ENCODE measurements around the gene CCDC73.
"Not testable (repeated sequence)": the region's sequence is repeated elsewhere in the genome, so short reads cannot be mapped to it uniquely, and the experiment has no call there.

CCDC73 gene

DNA sequence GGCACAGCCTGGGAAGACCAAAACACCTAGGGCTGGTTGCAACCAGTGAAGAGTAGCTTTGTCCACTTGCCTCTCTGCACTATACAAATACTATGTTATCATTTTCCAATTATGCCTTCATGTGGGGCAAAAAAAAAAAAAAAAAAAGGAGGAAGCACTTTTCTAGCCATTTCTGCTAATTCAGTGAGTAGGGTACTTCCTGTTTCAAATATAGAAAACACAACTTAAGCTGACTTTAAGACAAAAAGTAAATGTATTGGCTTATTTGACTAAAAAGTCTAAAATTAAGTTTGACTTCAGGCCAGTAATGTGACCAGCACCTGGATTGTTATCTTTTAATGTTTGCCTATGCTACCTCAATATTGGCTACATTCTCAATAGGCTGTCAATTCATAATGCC is 15.3 kb downstream of the CCDC73 start:
- TF ChIP-seq POLR2A (IDR thresholded peaks at IDR 0.05; ENCODE audit: low read depth, low read length), result no peak
- FAIRE-seq (no peak), DNase-seq (ENCODE audit: insufficient read length, low spot score) (no peak)

DNA sequence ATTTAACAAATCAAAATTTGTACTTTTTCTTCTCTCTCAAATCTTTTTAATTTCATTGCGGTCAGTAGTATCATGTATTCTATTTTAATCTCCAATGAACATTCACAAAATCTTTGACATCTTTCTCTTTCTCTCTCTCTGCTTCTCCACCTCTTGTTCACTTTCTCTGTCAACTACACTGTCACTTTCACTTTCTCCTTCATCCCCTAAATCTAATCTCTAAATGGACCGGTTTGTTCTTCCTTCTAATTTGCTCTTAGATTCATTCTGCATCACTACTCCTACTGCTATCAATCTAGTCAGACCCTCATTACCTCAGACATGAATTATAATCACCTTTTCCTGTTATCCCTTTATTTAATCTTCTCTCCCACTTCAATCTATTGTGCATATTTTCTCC is 18.6 kb downstream of the CCDC73 start:
- TF ChIP-seq POLR2A (IDR thresholded peaks at IDR 0.05; ENCODE audit: low read depth, low read length), result no peak
- DNase-seq (ENCODE audit: insufficient read length, low spot score), result no peak
- FAIRE-seq, result peak; percentile 62

DNA sequence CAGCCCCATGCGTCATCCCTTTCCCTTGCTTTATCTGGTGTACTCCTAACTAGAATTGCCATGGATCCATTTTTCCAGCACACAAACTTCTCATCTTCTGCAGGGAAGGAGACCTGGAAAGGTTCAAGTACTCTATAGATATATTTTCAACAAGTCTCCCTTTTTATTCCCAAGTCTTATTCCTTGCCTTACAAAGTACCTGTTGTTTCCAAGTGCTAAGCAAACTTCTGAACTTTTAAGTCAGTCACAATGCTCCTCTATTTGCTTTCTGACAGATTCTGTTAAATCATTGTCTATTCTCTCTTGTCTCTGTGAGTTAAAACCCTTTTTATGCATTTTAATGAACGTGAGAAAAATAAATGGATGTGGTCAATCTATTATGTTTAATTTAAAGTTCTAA is 20.4 kb downstream of the CCDC73 start:
- no peak for TF ChIP-seq POLR2A (IDR thresholded peaks at IDR 0.05; ENCODE audit: low read depth, low read length)
- DNase-seq (ENCODE audit: insufficient read length, low spot score) (no peak), FAIRE-seq (no peak)

DNA sequence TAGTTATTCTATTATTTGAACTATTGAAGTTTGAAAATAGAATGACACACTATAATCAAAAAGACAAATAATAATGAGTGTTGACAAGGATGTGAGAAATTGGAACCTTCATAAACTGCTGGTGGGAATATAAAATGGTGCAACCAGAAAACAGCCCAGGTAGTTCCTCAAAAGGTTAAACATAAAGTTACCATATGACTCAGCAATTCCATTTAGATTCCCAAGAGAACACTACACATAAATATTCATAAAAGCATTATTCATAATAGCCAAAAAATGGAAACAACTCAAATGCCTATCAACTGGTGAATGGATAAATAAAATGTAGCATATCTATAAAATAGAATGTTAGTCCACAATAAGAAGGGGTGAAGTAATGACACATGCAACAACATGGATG is 21.7 kb downstream of the CCDC73 start:
- DNase-seq (ENCODE audit: insufficient read length, low spot score), result no peak
- FAIRE-seq, result no peak
- TF ChIP-seq POLR2A (IDR thresholded peaks at IDR 0.05; ENCODE audit: low read depth, low read length), result no peak

DNA sequence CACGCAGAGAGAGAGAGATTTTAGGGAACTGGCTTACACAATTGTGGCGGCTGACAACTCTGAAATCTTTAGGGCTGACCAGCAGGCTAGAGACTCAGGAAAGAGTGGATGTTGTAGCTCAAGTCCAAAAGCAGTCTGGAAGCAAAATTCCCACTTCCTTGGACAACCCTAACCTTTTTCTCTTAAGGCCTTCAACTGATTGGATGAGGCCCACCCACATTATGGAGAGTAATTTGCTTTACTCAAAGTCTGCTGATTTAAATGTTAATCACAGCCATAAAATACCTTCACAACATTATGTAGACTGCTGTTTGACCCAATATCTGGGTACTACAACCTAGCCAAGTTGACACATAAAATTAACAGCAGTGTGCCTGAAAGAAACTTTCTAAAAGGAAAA is 32.7 kb downstream of the CCDC73 start:
- not testable (repeated sequence) for FAIRE-seq; DNase-seq (ENCODE audit: insufficient read length, low spot score)

DNA sequence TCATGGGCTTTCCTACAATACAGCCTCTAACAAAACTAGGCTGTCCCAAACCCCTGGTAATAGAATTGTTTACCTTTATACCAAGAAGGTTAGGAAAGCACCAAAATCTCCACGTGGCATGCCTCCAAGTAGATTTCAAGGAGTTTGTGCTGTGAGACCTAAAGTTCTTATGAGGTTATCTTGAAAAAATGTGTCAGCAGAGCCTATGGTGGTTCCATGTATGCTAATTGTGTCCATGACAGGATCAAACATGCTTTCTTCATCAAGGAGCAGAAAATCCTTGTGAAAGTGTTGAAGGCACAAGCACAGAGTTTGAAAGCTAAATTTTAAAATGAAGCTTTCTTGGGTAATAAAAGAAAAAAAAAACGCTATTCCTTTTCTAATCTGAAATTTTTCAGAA is 36.2 kb downstream of the CCDC73 start:
- no peak for TF ChIP-seq POLR2A (IDR thresholded peaks at IDR 0.05; ENCODE audit: low read depth, low read length)
- FAIRE-seq, result no peak
- no peak for DNase-seq (ENCODE audit: insufficient read length, low spot score)

DNA sequence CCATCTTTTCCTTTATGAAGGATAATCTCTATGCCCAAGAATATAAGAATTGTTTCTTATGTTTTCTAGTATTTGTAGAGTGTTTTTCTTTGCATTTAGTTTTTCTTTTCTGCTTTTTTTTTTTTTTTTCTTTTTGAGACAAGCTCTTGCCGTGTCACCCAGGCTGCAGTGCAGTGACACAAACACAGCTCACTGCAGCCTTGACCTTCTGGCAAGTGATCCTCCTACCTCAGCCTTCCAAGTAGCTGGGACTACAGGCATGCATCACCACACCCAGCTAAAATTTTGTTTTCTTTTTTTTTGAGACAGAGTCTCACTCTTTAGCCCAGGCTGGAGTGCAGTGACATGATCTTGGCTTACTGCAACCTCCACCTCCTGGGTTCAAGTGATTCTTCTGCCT is 41.3 kb downstream of the CCDC73 start:
- FAIRE-seq; DNase-seq (ENCODE audit: insufficient read length, low spot score): not testable (repeated sequence)

DNA sequence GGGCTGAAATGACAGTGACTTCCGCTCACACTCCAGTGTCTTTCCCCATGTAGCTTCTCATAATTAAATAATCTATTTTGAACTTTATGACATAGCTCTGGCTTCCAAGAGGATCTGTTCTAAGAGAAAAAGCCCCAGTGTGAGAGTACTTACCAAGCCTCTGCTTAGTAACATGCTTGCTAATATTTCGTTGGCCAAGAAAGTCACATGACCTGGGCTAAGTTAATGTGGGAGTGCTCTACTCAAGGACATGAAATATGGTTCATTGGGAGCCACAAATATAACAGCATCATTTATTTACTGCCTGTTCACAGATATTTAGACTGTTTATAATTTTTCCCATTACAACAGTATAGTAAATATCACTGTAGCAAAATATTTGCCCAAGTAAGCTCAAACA is 42.5 kb downstream of the CCDC73 start:
- DNase-seq (ENCODE audit: insufficient read length, low spot score) (no peak), FAIRE-seq (no peak)
- TF ChIP-seq POLR2A (IDR thresholded peaks at IDR 0.05; ENCODE audit: low read depth, low read length), result no peak

DNA sequence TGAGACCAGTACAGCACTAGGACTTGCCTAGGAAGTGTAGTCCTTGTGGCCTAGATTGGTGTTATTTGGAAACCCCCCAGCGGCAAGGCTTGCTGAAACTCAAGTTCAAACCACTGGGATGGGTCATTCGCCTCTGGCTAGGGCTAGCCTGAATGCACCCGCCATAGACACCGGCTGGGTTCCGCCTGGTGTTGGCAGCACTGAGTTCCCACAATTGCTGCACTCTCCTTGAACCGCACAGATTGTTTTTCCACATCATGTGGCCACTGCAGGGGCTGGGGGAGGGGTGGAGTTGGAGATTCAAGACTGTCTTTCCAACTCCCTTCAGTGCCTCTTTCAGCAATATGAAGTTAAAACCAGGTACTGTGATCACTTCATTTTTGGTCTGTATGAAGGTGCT is 43.1 kb downstream of the CCDC73 start:
- DNase-seq (ENCODE audit: insufficient read length, low spot score) (no peak), FAIRE-seq (no peak)
- no peak for TF ChIP-seq POLR2A (IDR thresholded peaks at IDR 0.05; ENCODE audit: low read depth, low read length)

DNA sequence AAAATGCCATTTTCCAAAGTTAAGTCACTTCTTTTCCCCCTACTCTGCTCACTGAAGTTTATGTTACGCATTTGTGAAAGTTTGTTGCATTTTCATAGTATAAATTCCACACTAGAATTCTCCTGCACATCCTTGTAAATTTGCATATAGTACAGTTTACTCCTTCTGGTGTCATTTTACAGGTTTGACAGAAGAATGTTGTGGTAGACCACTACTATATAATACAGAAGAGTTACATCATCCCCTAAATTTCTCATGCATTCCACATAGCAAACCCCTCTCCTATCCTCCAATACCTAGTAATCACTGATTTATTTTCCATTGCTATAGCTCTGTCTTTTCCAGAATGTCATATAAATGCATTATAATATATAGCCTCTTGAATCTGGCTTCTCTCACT is 64.5 kb downstream of the CCDC73 start:
- TF ChIP-seq POLR2A (IDR thresholded peaks at IDR 0.05; ENCODE audit: low read depth, low read length), result no peak

DNA sequence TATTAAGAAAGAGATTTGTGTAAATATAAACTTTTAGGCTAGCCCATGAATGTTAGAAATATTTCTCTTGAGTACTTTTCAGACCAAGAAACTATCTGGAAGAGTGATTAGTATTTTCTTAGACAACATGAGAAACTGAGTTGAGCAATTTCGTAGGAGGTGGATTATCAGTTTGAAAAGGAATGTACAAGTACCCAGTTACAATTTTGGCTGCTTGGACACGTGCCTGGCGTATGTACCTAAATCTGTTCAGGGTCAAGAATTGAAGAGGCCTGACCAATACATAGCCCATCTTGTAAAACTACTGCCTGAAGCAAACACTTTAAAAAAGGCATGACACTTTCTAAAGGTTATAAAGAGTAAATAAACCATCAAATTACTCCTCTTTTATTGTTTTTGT is 71.1 kb downstream of the CCDC73 start:
- no peak for FAIRE-seq
- no peak for TF ChIP-seq POLR2A (IDR thresholded peaks at IDR 0.05; ENCODE audit: low read depth, low read length)
- DNase-seq (ENCODE audit: insufficient read length, low spot score), result no peak

More for the DNA sequence above, 64.5 kb downstream of the CCDC73 start:
- DNase-seq (ENCODE audit: insufficient read length, low spot score), result no peak
- no peak for FAIRE-seq

DNA sequence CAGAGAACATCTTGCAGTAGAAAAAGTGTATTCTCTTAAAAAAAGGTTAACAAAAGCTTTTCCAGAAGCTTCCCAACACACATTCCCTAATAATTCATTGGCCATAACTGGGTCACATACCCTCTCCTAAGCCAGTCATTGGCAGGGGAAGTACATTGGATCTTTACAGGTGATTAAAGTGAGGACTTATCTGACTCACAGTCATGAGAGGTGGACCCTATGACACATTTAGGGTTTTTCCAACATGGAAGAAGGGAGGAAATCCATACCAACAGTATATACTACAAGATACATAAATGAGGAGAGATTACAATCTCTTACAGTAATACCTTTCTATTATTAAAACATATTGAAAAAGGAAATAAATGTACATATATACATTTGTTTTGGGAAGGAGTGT is 72.2 kb downstream of the CCDC73 start:
- DNase-seq (ENCODE audit: insufficient read length, low spot score) (no peak), FAIRE-seq (no peak)
- TF ChIP-seq POLR2A (IDR thresholded peaks at IDR 0.05; ENCODE audit: low read depth, low read length), result no peak

DNA sequence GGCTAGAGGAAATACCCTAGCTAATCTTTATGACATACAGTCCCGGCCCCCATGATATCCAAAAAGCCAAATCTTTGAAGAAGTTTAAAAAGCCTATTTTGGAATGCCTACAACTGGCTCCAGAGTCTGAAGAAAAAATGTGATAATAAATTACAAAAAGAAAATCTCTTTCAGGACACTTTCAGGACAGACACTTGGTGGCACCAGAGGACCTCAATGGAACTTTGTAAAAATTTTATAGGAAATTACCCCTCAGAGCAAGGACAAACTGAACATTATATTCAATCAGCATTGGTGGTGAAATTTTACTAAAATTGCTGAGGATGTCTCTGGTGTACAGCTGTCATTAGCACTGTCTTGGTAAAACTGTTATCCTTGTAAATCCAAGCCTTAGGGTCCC is 81.0 kb downstream of the CCDC73 start:
- TF ChIP-seq POLR2A (IDR thresholded peaks at IDR 0.05; ENCODE audit: low read depth, low read length), result no peak
- DNase-seq (ENCODE audit: insufficient read length, low spot score) (no peak), FAIRE-seq (peak; percentile 20)

DNA sequence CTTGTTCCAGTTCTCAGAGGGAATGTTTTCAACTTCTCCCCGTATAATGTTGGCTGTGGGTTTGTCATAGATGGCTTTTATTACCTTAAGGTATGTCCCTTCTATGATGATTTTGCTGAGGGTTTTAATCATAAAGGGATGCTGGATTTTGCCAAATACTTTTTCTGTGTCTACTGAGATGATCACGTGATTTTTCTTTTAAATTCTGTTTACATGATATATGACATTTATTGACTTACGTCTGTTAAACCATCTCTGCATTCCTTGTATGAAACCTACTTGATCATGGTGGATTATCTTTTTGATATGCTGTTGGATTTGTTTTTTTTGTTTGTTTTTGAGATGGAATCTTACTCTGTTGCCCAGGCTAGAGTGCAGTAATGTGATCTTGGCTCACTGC is 85.5 kb downstream of the CCDC73 start:
- DNase-seq (ENCODE audit: insufficient read length, low spot score); FAIRE-seq: not testable (repeated sequence)

DNA sequence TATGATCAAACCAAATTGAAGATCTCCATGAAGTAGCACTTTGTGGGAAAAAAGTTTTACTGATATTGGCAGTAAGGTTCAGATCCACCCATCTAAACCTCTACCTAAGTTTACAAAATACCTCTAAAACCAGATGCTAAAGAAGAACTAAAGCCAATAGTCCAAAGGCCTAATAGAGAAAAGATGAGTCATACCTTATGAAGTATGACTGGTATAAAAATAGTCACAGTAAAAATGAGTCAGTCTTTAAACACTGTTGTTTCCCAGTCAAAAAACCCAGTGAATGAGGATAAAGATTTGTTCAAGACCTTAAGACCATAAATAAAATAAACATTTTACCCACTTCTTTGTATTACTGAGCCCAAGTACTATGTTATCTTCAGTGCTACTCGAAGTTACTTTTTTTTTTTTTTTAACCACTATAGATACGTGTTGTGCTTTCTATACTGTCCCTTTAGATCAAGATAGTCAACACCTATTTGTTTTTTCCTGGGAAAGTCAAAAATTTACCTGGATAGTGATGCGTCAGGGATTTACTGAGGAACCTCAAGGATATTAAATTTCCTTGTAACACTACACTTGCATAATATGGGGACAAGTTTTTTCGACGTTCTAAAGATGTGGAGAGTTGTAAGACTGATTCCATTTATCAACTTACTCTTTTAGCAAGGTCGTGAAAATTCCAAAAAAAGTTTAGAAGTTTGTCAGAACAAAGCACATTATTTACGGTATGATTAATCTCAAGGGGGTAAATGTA is 87.3 kb downstream of the CCDC73 start:
- DNase-seq (ENCODE audit: insufficient read length, low spot score) (peak; percentile 11), FAIRE-seq (peak; percentile 75)
- TF ChIP-seq POLR2A (IDR thresholded peaks at IDR 0.05; ENCODE audit: low read depth, low read length), result no peak

Data from H54 (cell line).